SK-N-SH (cell line): ENCODE data around the gene EFCAB13.

Source experiments
- JUND ChIP-seq: IDR thresholded peaks from 2 replicates; pipeline ENCODE4 v1.4.0; 2012
- MAX ChIP-seq: IDR thresholded peaks from 2 replicates; pipeline ENCODE4 v1.4.0; 2012; ENCODE audit warnings: low read depth
- TF ChIP-seq, protein P1 (sequence below): fragments of 200-600 bp; sonication (generic); IDR thresholded peaks from 2 replicates; pipeline ENCODE4 v1.6.1; 2017; ENCODE audit warnings: antibody characterized with exemption, mild to moderate bottlenecking, moderate library complexity
- TF ChIP-seq, protein P2 (sequence below): fragments of 150-350 bp; IDR thresholded peaks from 2 replicates; pipeline ENCODE4 v1.6.1; 2017; ENCODE audit warnings: antibody characterized with exemption, low read length, low read depth, borderline replicate concordance

DNA sequence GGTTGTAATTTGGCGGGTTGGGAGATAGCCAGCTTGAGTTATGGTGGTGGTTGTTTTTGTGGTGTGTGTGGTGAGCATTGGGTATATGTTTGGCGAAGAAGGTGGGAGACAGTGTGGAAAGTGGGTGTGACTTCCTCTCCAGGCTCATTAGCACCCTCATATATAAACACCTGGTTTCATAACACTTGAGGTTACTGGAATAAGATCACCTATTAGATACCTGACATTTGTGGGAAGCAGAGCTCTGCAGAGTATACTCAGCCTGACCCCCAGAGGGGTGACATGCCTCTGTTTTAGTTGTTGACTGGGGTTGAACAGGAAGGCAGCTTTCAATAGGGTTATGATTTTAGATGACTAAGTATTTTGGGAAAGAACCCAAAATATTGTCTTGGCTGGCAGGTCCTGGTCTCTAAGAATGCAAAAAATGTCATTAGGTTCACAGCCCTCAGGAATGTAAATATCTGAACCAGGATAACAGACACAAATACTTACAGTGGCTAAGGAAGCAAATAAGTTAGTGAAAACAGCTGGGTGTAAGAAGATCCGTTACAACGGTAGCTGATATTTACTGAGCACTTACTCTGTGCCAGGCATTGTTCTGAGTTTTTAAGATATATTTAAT, 18.3 kb upstream of the EFCAB13 start:
- TF ChIP-seq MAX (0 out of 2 replicates have a peak, but pooled peaks have one; percentile 37), JUND (peak; percentile 81)
- TF ChIP-seq, protein P1, sequence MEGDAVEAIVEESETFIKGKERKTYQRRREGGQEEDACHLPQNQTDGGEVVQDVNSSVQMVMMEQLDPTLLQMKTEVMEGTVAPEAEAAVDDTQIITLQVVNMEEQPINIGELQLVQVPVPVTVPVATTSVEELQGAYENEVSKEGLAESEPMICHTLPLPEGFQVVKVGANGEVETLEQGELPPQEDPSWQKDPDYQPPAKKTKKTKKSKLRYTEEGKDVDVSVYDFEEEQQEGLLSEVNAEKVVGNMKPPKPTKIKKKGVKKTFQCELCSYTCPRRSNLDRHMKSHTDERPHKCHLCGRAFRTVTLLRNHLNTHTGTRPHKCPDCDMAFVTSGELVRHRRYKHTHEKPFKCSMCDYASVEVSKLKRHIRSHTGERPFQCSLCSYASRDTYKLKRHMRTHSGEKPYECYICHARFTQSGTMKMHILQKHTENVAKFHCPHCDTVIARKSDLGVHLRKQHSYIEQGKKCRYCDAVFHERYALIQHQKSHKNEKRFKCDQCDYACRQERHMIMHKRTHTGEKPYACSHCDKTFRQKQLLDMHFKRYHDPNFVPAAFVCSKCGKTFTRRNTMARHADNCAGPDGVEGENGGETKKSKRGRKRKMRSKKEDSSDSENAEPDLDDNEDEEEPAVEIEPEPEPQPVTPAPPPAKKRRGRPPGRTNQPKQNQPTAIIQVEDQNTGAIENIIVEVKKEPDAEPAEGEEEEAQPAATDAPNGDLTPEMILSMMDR = no peak
- TF ChIP-seq, protein P2, sequence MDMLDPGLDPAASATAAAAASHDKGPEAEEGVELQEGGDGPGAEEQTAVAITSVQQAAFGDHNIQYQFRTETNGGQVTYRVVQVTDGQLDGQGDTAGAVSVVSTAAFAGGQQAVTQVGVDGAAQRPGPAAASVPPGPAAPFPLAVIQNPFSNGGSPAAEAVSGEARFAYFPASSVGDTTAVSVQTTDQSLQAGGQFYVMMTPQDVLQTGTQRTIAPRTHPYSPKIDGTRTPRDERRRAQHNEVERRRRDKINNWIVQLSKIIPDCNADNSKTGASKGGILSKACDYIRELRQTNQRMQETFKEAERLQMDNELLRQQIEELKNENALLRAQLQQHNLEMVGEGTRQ = no peak
